22Rv1 (cell line): ENCODE measurements around the gene NMT2.

Experiments used
- H3K27ac ChIP-seq: fragments of 450-650 bp; 2 replicates; pipeline ENCODE4 v1.5.1; 2017
- CTCF ChIP-seq: fragments of 450-650 bp; IDR thresholded peaks from 2 replicates; pipeline ENCODE4 v1.5.1; 2017; ENCODE audit warnings: mild to moderate bottlenecking
- ZFX ChIP-seq: fragments of 450-650 bp; IDR thresholded peaks from 2 replicates; pipeline ENCODE4 v1.6.1; 2017; ENCODE audit warnings: antibody characterized with exemption, borderline replicate concordance

Gene NMT2

GRCh38 chr10:15152556-15152955, 15.9 kb downstream of the NMT2 start:
- no peak overlapping the region for H3K27ac ChIP-seq
- TF ChIP-seq ZFX (no peak), CTCF (no peak)

- H3K27ac ChIP-seq = no peak overlapping the region
- no peak for TF ChIP-seq ZFX
- no peak for TF ChIP-seq CTCF
Measured at GRCh38 chr10:15150563-15150962, 17.9 kb downstream of the NMT2 start.

GRCh38 chr10:15149042-15149771, 19.3 kb downstream of the NMT2 start:
- H3K27ac ChIP-seq = no peak overlapping the region
- no peak for TF ChIP-seq CTCF
- no peak for TF ChIP-seq ZFX

- TF ChIP-seq ZFX = no peak
- no peak for TF ChIP-seq CTCF
- H3K27ac ChIP-seq = no peak overlapping the region
Measured at GRCh38 chr10:15147594-15148392, 20.7 kb downstream of the NMT2 start.

- peak; percentile 10; the same call in 1 of the 2 replicates for TF ChIP-seq CTCF
- TF ChIP-seq ZFX = no peak
Measured at GRCh38 chr10:15146366-15146765, 22.1 kb downstream of the NMT2 start.

GRCh38 chr10:15144788-15145187, 23.7 kb downstream of the NMT2 start:
- no peak overlapping the region for H3K27ac ChIP-seq
- TF ChIP-seq CTCF (no peak), ZFX (no peak)

More at GRCh38 chr10:15146366-15146765, 22.1 kb downstream of the NMT2 start:
- no peak overlapping the region for H3K27ac ChIP-seq
